GM15510 (cell line): ENCODE data around the gene FAM111B.
"Not testable (repeated sequence)": the region's sequence is repeated elsewhere in the genome, so short reads cannot be mapped to it uniquely, and the experiment has no call there.

Experiments used
- POLR2A ChIP-seq: IDR thresholded peaks from 3 replicates; pipeline ENCODE4 v1.6.1; 2011; ENCODE audit warnings: borderline replicate concordance; ENCODE audit not compliant: insufficient read length; ENCODE audit errors: extremely low read depth

The FAM111B gene

GRCh38 chr11:59106363-59107336, at the start of gene FAM111B:
Gene FAM111B (plus strand): TSS chr11:59107237. CDS start chr11:59109626, 2,389 bp downstream.
- peak; percentile 66 for TF ChIP-seq POLR2A

- no peak for TF ChIP-seq POLR2A
These were observed 44.2 kb upstream of the FAM111B start for GRCh38 chr11:59062602-59063529.

GRCh38 chr11:59069087-59069486, 38.0 kb upstream of the FAM111B start:
- TF ChIP-seq POLR2A: no peak

- no peak for TF ChIP-seq POLR2A
These were observed 30.0 kb upstream of the FAM111B start for GRCh38 chr11:59076876-59077571.

- TF ChIP-seq POLR2A: no peak
These were observed 28.6 kb upstream of the FAM111B start for GRCh38 chr11:59078435-59078834.

- no peak for TF ChIP-seq POLR2A
These were observed 28.0 kb upstream of the FAM111B start for GRCh38 chr11:59079086-59079485.

- TF ChIP-seq POLR2A: not testable (repeated sequence)
These were observed 21.0 kb upstream of the FAM111B start, which contains the start of gene GLYATL1B for GRCh38 chr11:59086007-59086406. Gene GLYATL1B (plus strand): TSS chr11:59086307. CDS start chr11:59086307, 0 bp downstream.

GRCh38 chr11:59088162-59088561, 18.9 kb upstream of the FAM111B start:
- TF ChIP-seq POLR2A: no peak

- TF ChIP-seq POLR2A: no peak
These were observed 9.8 kb upstream of the FAM111B start for GRCh38 chr11:59097113-59097708.

- TF ChIP-seq POLR2A: peak; percentile 32
These were observed 9.1 kb upstream of the FAM111B start for GRCh38 chr11:59097938-59098337.

- peak; percentile 11 for TF ChIP-seq POLR2A
These were observed 4.7 kb upstream of the FAM111B start for GRCh38 chr11:59102259-59102765.

GRCh38 chr11:59112494-59112893, 5.5 kb downstream of the FAM111B start:
- no peak for TF ChIP-seq POLR2A

- TF ChIP-seq POLR2A: no peak
These were observed 7.3 kb downstream of the FAM111B start for GRCh38 chr11:59114344-59114743.

GRCh38 chr11:59115553-59115952, 8.5 kb downstream of the FAM111B start:
- TF ChIP-seq POLR2A: no peak

- no peak for TF ChIP-seq POLR2A
These were observed 10.7 kb downstream of the FAM111B start for GRCh38 chr11:59117774-59118173.

- TF ChIP-seq POLR2A: no peak
These were observed 12.8 kb downstream of the FAM111B start for GRCh38 chr11:59119826-59120225.
